Measurements from ENCODE around the gene ZNF77.
A peak's percentile ranks its signal among the peaks of the same experiment; 100 is the strongest.
"Not testable (repeated sequence)": the region's sequence is repeated elsewhere in the genome, so short reads cannot be mapped to it uniquely, and the experiment has no call there.

ZNF77 gene

DNA sequence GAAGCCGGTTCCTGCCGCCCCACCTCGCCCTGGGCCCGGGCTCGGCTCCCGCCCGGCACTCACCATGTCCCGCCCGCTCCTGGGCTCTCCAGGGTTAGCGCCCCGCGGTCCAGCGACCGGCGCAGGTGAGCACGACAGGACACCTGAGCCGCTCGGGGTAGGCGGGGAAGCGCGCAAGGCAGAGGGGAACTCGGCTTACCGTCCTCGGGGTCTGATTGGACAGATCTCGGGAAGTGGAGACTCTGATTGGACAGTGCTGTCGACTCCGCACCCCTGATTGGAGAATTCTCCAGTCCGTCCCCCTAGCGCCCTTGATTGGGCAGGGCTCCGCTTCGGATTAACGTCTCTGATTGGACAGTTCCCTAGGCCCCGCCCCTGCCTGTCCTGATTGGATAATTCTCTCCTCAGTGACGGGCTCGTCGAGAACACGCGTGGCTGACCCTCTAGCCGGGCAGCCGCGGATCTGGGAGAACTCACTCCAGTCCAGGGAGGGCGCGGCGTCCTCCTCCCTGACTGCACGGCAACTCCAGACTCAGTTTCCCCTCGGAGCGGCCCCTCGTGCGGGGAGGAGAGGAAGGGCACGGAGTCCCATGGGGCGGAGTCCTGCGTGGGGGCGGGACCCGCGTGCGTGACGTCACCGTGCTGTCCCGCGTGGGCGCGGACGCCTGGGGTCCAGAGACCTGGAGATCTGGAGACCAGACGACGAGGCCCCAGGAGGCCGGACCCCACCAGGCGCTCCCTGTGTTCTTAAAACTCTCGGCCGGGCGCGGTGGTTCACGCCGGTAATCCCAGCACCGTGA, at the start of gene ZNF77:
ZNF77 (minus strand) TSS at position 197 of the 800 bp plus-strand sequence; CDS start at position 66, 131 bp downstream.
- DNase-seq (ENCODE audit: low read depth) = peak; percentile 98
- TF ChIP-seq, protein P1, sequence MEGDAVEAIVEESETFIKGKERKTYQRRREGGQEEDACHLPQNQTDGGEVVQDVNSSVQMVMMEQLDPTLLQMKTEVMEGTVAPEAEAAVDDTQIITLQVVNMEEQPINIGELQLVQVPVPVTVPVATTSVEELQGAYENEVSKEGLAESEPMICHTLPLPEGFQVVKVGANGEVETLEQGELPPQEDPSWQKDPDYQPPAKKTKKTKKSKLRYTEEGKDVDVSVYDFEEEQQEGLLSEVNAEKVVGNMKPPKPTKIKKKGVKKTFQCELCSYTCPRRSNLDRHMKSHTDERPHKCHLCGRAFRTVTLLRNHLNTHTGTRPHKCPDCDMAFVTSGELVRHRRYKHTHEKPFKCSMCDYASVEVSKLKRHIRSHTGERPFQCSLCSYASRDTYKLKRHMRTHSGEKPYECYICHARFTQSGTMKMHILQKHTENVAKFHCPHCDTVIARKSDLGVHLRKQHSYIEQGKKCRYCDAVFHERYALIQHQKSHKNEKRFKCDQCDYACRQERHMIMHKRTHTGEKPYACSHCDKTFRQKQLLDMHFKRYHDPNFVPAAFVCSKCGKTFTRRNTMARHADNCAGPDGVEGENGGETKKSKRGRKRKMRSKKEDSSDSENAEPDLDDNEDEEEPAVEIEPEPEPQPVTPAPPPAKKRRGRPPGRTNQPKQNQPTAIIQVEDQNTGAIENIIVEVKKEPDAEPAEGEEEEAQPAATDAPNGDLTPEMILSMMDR (IDR thresholded peaks at IDR 0.05; ENCODE audit: insufficient read depth, low read depth, low read length, missing control alignments) = no peak
- peak within 1 kb of the TSS; percentile 70 for H3K4me3 ChIP-seq (ENCODE audit: low read depth, low read length)

DNA sequence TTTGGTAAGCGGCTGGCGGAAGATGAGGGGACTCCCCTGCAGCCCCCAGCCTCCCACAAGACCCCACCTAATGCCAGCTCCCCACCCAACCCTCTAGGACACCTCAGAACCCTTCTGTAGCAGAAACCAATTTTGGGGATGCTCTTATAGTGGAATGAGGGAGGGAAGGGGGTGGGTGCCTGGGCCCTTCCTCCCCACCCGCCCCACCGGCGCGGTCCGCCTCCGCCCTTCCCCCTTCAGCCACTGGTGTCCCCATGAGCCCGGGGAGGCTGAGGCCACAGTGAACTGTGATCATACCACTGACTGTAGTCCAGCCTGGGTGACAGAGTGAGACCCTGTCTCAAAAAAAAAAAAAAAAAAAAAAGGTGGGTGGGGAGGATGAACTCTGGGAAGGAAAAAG, 48.8 kb upstream of the ZNF77 start:
- no peak overlapping the region for H3K4me3 ChIP-seq (ENCODE audit: low read depth, low read length)
- TF ChIP-seq, protein P1 (IDR thresholded peaks at IDR 0.05; ENCODE audit: insufficient read depth, low read depth, low read length, missing control alignments) = no peak
- DNase-seq (ENCODE audit: low read depth) = no peak

DNA sequence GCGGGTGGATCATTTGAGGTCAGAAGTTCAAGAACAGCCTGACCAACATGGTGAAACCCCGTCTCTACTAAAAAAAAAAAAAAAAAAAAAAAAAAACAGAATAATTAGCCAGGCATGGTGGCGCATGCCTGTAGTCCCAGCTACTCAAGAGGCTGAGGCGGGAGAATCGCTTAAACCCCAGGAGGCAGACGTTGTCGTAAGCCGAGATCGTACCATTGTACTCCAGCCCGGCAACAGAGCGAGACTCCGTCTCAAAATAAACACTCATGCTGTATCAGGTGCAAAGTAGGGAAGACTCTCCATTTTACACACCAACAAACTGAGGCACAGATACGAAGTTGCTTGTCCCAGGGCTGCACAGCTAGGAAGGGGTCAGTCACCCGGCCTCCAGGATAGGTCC, 48.2 kb upstream of the ZNF77 start:
- no peak for DNase-seq (ENCODE audit: low read depth)
- H3K4me3 ChIP-seq (ENCODE audit: low read depth, low read length) = no peak overlapping the region
- TF ChIP-seq, protein P1 (IDR thresholded peaks at IDR 0.05; ENCODE audit: insufficient read depth, low read depth, low read length, missing control alignments) = no peak

DNA sequence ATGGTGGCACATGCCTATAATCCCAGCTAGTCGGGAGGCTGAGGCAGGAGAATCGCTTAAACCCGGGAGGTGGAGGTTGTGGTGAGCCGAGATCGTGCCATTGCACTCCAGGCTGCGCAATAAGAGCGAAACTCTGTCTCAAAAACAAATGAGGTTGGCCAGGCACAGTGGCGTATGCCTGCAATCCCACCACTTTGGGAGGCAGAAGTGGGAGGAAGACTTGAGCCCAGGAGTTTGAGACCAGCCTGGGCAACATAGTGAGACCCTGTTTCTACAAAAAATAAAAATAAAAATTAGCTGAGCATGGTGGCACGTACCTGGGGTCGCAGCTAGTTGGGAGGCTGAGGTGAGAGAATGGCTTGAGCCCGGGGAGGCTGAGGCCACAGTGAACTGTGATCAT, 47.6 kb upstream of the ZNF77 start:
- not testable (repeated sequence) for DNase-seq (ENCODE audit: low read depth); H3K4me3 ChIP-seq (ENCODE audit: low read depth, low read length)

DNA sequence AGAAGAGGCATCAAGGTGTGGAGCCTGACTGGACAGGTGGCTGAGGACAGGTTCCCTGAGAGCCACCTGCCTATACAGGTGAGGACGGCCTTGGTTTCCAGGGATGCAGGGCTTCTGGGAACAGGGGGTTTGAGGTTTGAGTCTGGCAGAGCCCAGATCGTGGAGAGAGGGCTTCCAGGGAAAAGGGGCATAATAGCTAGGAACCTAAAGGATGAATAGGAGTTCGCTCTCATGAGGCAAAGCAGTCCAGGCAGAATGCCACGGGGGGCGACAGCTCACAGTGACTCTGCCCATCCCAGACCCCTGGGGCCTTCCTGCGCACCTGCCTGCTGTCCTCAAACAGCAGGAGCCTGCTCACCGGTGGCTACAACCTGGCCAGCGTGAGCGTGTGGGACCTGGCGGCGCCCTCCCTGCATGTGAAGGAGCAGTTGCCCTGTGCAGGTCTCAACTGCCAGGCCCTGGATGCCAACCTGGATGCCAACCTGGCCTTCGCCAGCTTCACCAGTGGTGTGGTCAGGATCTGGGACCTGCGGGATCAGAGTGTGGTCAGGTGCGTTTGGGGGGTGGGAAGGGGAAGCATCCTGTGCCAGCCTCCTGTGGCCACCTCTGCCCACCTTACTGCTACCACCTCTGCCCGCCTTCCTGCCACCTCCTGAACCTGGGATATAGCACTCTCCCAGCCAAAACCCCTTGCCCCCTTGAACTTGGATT, 44.6 kb upstream of the ZNF77 start:
- no peak for DNase-seq (ENCODE audit: low read depth)
- H3K4me3 ChIP-seq (ENCODE audit: low read depth, low read length) = no peak overlapping the region
- TF ChIP-seq, protein P1 (IDR thresholded peaks at IDR 0.05; ENCODE audit: insufficient read depth, low read depth, low read length, missing control alignments) = no peak

DNA sequence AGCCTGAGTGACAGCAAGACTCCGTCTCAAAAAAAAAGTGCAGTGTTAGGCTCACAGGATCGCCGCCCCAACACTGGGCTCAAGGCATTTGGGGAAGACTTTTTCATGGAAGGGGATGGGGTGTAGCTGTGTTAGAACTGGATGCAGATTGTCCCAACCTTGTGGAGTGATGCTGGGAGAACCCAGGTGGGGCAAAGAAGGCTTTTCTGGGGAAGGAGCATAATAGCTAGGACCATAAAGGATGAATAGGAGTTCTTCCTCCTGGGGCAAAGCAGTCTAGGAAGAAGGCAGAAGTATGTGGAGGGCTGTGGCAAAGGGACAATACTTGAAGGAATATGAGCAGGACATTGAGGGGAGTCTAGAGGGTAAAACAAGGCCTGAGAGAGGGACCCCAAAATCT, 43.8 kb upstream of the ZNF77 start:
- no peak overlapping the region for H3K4me3 ChIP-seq (ENCODE audit: low read depth, low read length)
- DNase-seq (ENCODE audit: low read depth) = no peak
- TF ChIP-seq, protein P1 (IDR thresholded peaks at IDR 0.05; ENCODE audit: insufficient read depth, low read depth, low read length, missing control alignments) = no peak

DNA sequence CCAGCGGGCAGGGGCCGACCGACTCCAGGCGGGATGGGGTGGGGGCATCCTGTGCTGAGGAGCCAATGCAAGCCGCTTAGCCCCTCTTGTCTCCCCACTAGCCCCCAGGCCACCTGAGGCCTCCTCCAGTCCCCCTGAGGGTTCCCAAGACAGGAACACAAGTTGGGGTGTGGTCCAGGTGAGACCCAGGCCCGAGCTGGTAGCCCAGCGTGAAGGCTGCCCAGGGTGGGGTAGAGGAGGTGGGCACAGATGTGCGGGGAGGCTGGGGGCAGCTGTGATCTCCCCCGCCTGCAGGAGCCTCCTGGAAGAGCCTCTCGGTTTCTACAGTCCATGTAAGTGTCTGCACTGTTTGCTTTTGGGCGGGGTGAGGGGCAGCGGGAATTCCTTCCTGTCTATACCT, 43.0 kb upstream of the ZNF77 start:
- DNase-seq (ENCODE audit: low read depth) = no peak
- TF ChIP-seq, protein P1 (IDR thresholded peaks at IDR 0.05; ENCODE audit: insufficient read depth, low read depth, low read length, missing control alignments) = no peak

More for the DNA sequence above, 43.0 kb upstream of the ZNF77 start:
- no peak overlapping the region for H3K4me3 ChIP-seq (ENCODE audit: low read depth, low read length)

All from GM12865 (cell line).